Measurements from ENCODE around the gene ARFGEF2.

GRCh38 chr20:48972816-48973215 is 51.3 kb downstream of the ARFGEF2 start:
- TF ChIP-seq CTCF (IDR thresholded peaks at IDR 0.05; ENCODE audit: low read depth, low read length): no peak
- no peak for TF ChIP-seq EZH2phosphoT487 (IDR thresholded peaks at IDR 0.05; ENCODE audit: low read depth)
